HEK293 (cell line): Measurements from ENCODE around the gene OR1J2.

Source experiments
- CTCF ChIA-PET: fragments of 350-600 bp; formaldehyde crosslinking; extraction: SDS; loops from one replicate; lab custom pipeline; 2021; ENCODE audit warnings: antibody characterized with exemption; lab: Yijun Ruan, JAX
- POLR2A ChIA-PET: fragments of 300-600 bp; formaldehyde crosslinking; extraction: SDS; loops from one replicate; lab custom pipeline; 2020; ENCODE audit warnings: antibody characterized with exemption, inconsistent platforms; lab: Yijun Ruan, JAX
- H3K27ac ChIP-seq: fragments of 200-500 bp; sonication (Bioruptor generic); 2 replicates; pipeline ENCODE4 v1.5.1; 2014; ENCODE audit warnings: low read depth, low read length, control low read depth, inconsistent platforms; ENCODE audit errors: extremely low read depth
- H3K36me3 ChIP-seq, 2 experiments: fragments of 200-500 bp in 1 of 2; sonication (Bioruptor generic) in 1 of 2; 1 replicate in 1 of 2; 2 replicates in 1 of 2; pipeline ENCODE4 v1.5.1; 2014 to 2017; ENCODE audit warnings: inconsistent platforms in 2 of 2, low read length in 2 of 2; ENCODE audit not compliant: control insufficient read depth in 2 of 2, insufficient read depth in 1 of 2
- H3K4me1 ChIP-seq: fragments of 200-500 bp; sonication (Bioruptor generic); 2 replicates; pipeline ENCODE4 v1.5.1; 2014; ENCODE audit warnings: mild to moderate bottlenecking, low read length, inconsistent platforms; ENCODE audit not compliant: control insufficient read depth, insufficient read depth
- H3K4me3 ChIP-seq: 2 replicates; pipeline ENCODE4 v1.5.1; 2011; ENCODE audit warnings: low read depth, mild to moderate bottlenecking, control low read depth, low read length, moderate library complexity
- H3K9me3 ChIP-seq: fragments of 200-500 bp; sonication (Bioruptor generic); 2 replicates; pipeline ENCODE4 v1.5.1; 2014; ENCODE audit warnings: low read depth, low read length, inconsistent platforms; ENCODE audit not compliant: control insufficient read depth, insufficient read depth
- EGR2 ChIP-seq: fragments of 450-650 bp; formaldehyde crosslinking; IDR thresholded peaks from 2 replicates; pipeline ENCODE4 v1.5.1; 2016; ENCODE audit warnings: low read depth, missing biosample characterization, missing genetic modification characterization
- HIC1 ChIP-seq: fragments of 450-650 bp; formaldehyde crosslinking; IDR thresholded peaks from 2 replicates; pipeline ENCODE4 v1.5.1; 2016; ENCODE audit warnings: missing biosample characterization, missing genetic modification characterization
- HOXA7 ChIP-seq: sonication (generic); formaldehyde crosslinking; IDR thresholded peaks from 2 replicates; pipeline ENCODE4 v1.8.1; 2022; ENCODE audit warnings: missing genetic modification reagents, borderline replicate concordance
- MYNN ChIP-seq: fragments of 450-650 bp; formaldehyde crosslinking; IDR thresholded peaks from 2 replicates; pipeline ENCODE4 v1.5.1; 2016; ENCODE audit warnings: missing biosample characterization, missing genetic modification characterization, borderline replicate concordance
- PRDM10 ChIP-seq: fragments of 450-650 bp; formaldehyde crosslinking; IDR thresholded peaks from 2 replicates; pipeline ENCODE4 v1.5.1; 2016; ENCODE audit warnings: missing biosample characterization, missing genetic modification characterization
- ZNF132 ChIP-seq: fragments of 450-650 bp; formaldehyde crosslinking; IDR thresholded peaks from 2 replicates; pipeline ENCODE4 v1.5.1; 2017; ENCODE audit warnings: missing biosample characterization, missing genetic modification characterization, borderline replicate concordance
- ZNF211 ChIP-seq: fragments of 450-650 bp; formaldehyde crosslinking; IDR thresholded peaks from 2 replicates; pipeline ENCODE4 v1.5.1; 2016; ENCODE audit warnings: low read depth, missing biosample characterization, missing genetic modification characterization
- ZNF311 ChIP-seq: fragments of 450-650 bp; formaldehyde crosslinking; IDR thresholded peaks from 2 replicates; pipeline ENCODE4 v1.5.1; 2017; ENCODE audit warnings: missing biosample characterization, missing genetic modification characterization, borderline replicate concordance
- ZNF37A ChIP-seq: fragments of 450-650 bp; IDR thresholded peaks from 2 replicates; pipeline ENCODE4 v1.5.1; 2018; ENCODE audit warnings: missing biosample characterization, missing genetic modification characterization
- ZNF426 ChIP-seq: fragments of 450-650 bp; formaldehyde crosslinking; IDR thresholded peaks from 2 replicates; pipeline ENCODE4 v1.5.1; 2017; ENCODE audit warnings: missing biosample characterization, missing genetic modification characterization, mild to moderate bottlenecking, inconsistent platforms, moderate library complexity
- ZNF624 ChIP-seq: fragments of 450-650 bp; formaldehyde crosslinking; IDR thresholded peaks from 2 replicates; pipeline ENCODE4 v1.5.1; 2017; ENCODE audit warnings: missing biosample characterization, missing genetic modification characterization
- ZNF629 ChIP-seq: fragments of 450-650 bp; formaldehyde crosslinking; IDR thresholded peaks from 2 replicates; pipeline ENCODE4 v1.5.1; 2017; ENCODE audit warnings: missing biosample characterization, missing genetic modification characterization
- ZNF664 ChIP-seq: fragments of 450-650 bp; formaldehyde crosslinking; IDR thresholded peaks from 2 replicates; pipeline ENCODE4 v1.5.1; 2016; ENCODE audit warnings: missing biosample characterization, missing genetic modification characterization
- ZNF837 ChIP-seq: fragments of 450-650 bp; formaldehyde crosslinking; IDR thresholded peaks from 2 replicates; pipeline ENCODE4 v1.5.1; 2016; ENCODE audit warnings: missing biosample characterization, missing genetic modification characterization
- TF ChIP-seq, protein P1 (sequence below): fragments of 450-650 bp; IDR thresholded peaks from 2 replicates; pipeline ENCODE4 v1.5.1; 2018; ENCODE audit warnings: missing biosample characterization, missing genetic modification characterization

OR1J2 gene

GRCh38 chr9:122551371-122551770 lies 40.8 kb downstream of the OR1J2 start:
- H3K27ac ChIP-seq: no peak overlapping the region
- H3K4me1 ChIP-seq: no peaks in the 10 kb centered on the region
- POLR2A ChIA-PET: no interaction called here
- CTCF ChIA-PET: interaction anchor here (0.7 to 1.2 kb wide), 2 partner anchors 51 to 371 kb away, joined by 3 read pairs; no protein-coding TSS in a partner anchor
- H3K9me3 ChIP-seq: no peaks in the 10 kb centered on the region
- no peaks in the 10 kb centered on the region for H3K36me3 ChIP-seq
- TF ChIP-seq HOXA7 (CRISPR knock-in tag): no peak
- TF ChIP-seq HIC1: no peak
- TF ChIP-seq ZNF664 (tag by site-specific recombination): no peak
- TF ChIP-seq ZNF629 (tag by site-specific recombination): no peak
- no peak for TF ChIP-seq EGR2 (tag by site-specific recombination)
- no peak for TF ChIP-seq PRDM10 (tag by site-specific recombination)
- TF ChIP-seq ZNF132: no peak
- no peak for TF ChIP-seq ZNF37A (tag by site-specific recombination)
- no peak for TF ChIP-seq ZNF837
- TF ChIP-seq ZNF211 (tag by site-specific recombination): no peak
- TF ChIP-seq, protein P1, sequence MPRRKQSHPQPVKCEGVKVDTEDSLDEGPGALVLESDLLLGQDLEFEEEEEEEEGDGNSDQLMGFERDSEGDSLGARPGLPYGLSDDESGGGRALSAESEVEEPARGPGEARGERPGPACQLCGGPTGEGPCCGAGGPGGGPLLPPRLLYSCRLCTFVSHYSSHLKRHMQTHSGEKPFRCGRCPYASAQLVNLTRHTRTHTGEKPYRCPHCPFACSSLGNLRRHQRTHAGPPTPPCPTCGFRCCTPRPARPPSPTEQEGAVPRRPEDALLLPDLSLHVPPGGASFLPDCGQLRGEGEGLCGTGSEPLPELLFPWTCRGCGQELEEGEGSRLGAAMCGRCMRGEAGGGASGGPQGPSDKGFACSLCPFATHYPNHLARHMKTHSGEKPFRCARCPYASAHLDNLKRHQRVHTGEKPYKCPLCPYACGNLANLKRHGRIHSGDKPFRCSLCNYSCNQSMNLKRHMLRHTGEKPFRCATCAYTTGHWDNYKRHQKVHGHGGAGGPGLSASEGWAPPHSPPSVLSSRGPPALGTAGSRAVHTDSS (tag by site-specific recombination): no peak
- no peak for TF ChIP-seq ZNF311 (tag by site-specific recombination)
- TF ChIP-seq ZNF426 (tag by site-specific recombination): no peak
- H3K4me3 ChIP-seq: no peak overlapping the region

DNA sequence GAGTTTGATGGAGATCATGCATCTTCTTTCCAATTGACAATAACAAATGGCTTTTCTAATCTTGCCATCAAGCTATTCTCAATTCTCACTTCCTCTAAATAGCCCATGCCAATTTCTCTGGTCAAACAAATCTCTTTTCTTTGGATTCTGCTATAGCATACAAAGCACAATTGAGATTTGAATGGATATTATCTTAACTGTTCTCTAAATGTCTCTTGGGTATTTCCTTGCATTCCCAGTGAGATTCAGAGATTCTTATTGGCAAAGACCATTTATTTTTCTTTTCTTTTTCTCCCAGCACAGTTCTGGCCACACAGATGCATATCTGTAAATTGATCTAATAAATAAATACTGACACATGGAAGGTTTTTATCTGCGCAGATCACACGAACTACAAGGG lies 42.2 kb downstream of the OR1J2 start, which contains the start of gene OR1N2:
OR1N2 (plus strand) TSS at position 301 of the 400 bp plus-strand sequence. CDS start 100 bp downstream, outside the sequence.
- Histone ChIP-seq H3K27ac (no peak within 1 kb of the TSS), H3K4me1 (no peaks in the 10 kb centered on the region), H3K9me3 (no peaks in the 10 kb centered on the region), H3K36me3 (no peaks in the 10 kb centered on the region), H3K4me3 (no peak within 1 kb of the TSS)
- TF ChIP-seq ZNF624 (tag by site-specific recombination) (no peak), MYNN (tag by site-specific recombination) (no peak)
- POLR2A ChIA-PET: no interaction called here
- CTCF ChIA-PET: interaction anchor here (0.6 kb wide), 1 partner anchor 279 kb away, joined by 4 read pairs; no protein-coding TSS in a partner anchor
